ENCODE data around the gene LRRC56. TPM values are rescaled to one million over a fixed set of nuclear protein-coding genes. Genes with fewer than 3 reads are reported as not detected.

LRRC56 gene
- total and polyA plus RNA-seq, 2 of the 13 experiments (the other 11 are each of a cell fraction or from before 2014, with no cell fraction given): 0.11 to 0.29 TPM

GRCh38 chr11:579830-580601, 42.7 kb downstream of the LRRC56 start (continued):
- TF ChIP-seq AKNA (CRISPR knock-in tag; IDR thresholded peaks at IDR 0.05; ENCODE audit: borderline replicate concordance) (no peak), KDM2A (CRISPR knock-in tag; IDR thresholded peaks at IDR 0.05; ENCODE audit: borderline replicate concordance, low read depth) (no peak), ZNF773 (CRISPR knock-in tag; IDR thresholded peaks at IDR 0.05; ENCODE audit: borderline replicate concordance) (no peak), BCL6 (CRISPR knock-in tag; IDR thresholded peaks at IDR 0.05) (peak; percentile 36), SIN3B (IDR thresholded peaks at IDR 0.05; ENCODE audit: low read length) (no peak), ZNF230 (CRISPR knock-in tag; IDR thresholded peaks at IDR 0.05) (no peak), HOXA9 (CRISPR knock-in tag; IDR thresholded peaks at IDR 0.05; ENCODE audit: borderline replicate concordance) (no peak), ZNF549 (CRISPR knock-in tag; IDR thresholded peaks at IDR 0.05) (no peak), MBD4 (IDR thresholded peaks at IDR 0.05; ENCODE audit: borderline replicate concordance, low read length) (no peak), ZSCAN21 (CRISPR knock-in tag; IDR thresholded peaks at IDR 0.05; ENCODE audit: borderline replicate concordance) (peak; percentile 57; the same call in 1 of the 2 replicates)
